OCI-LY1 (cell line): ENCODE data around the gene TAGLN3.

Source experiments
- H2AFZ ChIP-seq: fragments of 200-600 bp; sonication (generic), shearing (Covaris generic); 2 replicates; pipeline ENCODE4 v1.6.0; 2014; ENCODE audit warnings: antibody characterized with exemption, mild to moderate bottlenecking, low read length
- H3F3A ChIP-seq: fragments of 200-600 bp; sonication (generic), shearing (Covaris generic); 2 replicates; pipeline ENCODE4 v1.6.0; 2014; ENCODE audit warnings: mild to moderate bottlenecking, antibody characterized with exemption, low read length, moderate library complexity; ENCODE audit not compliant: insufficient read depth
- H3K27ac ChIP-seq: fragments of 200-600 bp; sonication (generic); 2 replicates; pipeline ENCODE4 v1.5.1; 2014; ENCODE audit warnings: low read length, mixed run types, mild to moderate bottlenecking, low read depth; ENCODE audit not compliant: poor library complexity, severe bottlenecking
- H3K27me3 ChIP-seq: fragments of 200-600 bp; sonication (generic); 2 replicates; pipeline ENCODE4 v1.6.0; 2014; ENCODE audit warnings: antibody characterized with exemption, mild to moderate bottlenecking, low read length, moderate library complexity; ENCODE audit not compliant: insufficient read depth
- H3K36me3 ChIP-seq: fragments of 200-600 bp; sonication (generic); 2 replicates; pipeline ENCODE4 v1.6.1; 2014; ENCODE audit warnings: mild to moderate bottlenecking, antibody characterized with exemption, low read length, moderate library complexity, mixed read lengths; ENCODE audit not compliant: insufficient read depth
- H3K4me1 ChIP-seq: fragments of 200-600 bp; sonication (generic); 2 replicates; pipeline ENCODE4 v1.5.1; 2014; ENCODE audit warnings: mild to moderate bottlenecking, low read length, moderate library complexity; ENCODE audit not compliant: insufficient read depth, severe bottlenecking
- H3K4me2 ChIP-seq: fragments of 200-600 bp; sonication (generic), shearing (Covaris generic); 2 replicates; pipeline ENCODE4 v1.6.1; 2014; ENCODE audit warnings: low read length
- H3K4me3 ChIP-seq: fragments of 200-600 bp; sonication (generic); 2 replicates; pipeline ENCODE4 v1.5.1; 2014; ENCODE audit warnings: low read length, low read depth, mild to moderate bottlenecking, mixed read lengths; ENCODE audit not compliant: poor library complexity, severe bottlenecking
- H3K79me2 ChIP-seq: fragments of 200-600 bp; shearing (Covaris generic); 2 replicates; pipeline ENCODE4 v1.6.1; 2016; ENCODE audit warnings: mixed run types, low read length, mixed read lengths; ENCODE audit not compliant: insufficient read depth
- H3K9ac ChIP-seq: fragments of 200-600 bp; sonication (generic), shearing (Covaris generic); 2 replicates; pipeline ENCODE4 v1.6.1; 2014; ENCODE audit warnings: mild to moderate bottlenecking, low read length, mixed read lengths
- H3K9me2 ChIP-seq: fragments of 200-600 bp; sonication (generic), shearing (Covaris generic); 2 replicates; pipeline ENCODE4 v1.6.1; 2014; ENCODE audit warnings: low read depth, mild to moderate bottlenecking, low read length, mixed read lengths
- H3K9me3 ChIP-seq: fragments of 200-600 bp; shearing (Covaris generic); 2 replicates; pipeline ENCODE4 v1.6.1; 2014; ENCODE audit warnings: low read length, mixed read lengths
- H4K20me1 ChIP-seq: fragments of 200-600 bp; sonication (generic), shearing (Covaris generic); 2 replicates; pipeline ENCODE4 v1.6.0; 2016; ENCODE audit warnings: mild to moderate bottlenecking, low read length; ENCODE audit not compliant: insufficient read depth
- EZH2 ChIP-seq: fragments of 200-600 bp; sonication (generic), shearing (Covaris generic); IDR thresholded peaks from 2 replicates; pipeline ENCODE4 v1.8.0; 2017; ENCODE audit warnings: borderline replicate concordance, mixed run types, mild to moderate bottlenecking, antibody characterized with exemption, low read length, moderate library complexity, mixed read lengths
- TF ChIP-seq, protein P1 (sequence below): fragments of 200-600 bp; sonication (generic), shearing (Covaris generic); IDR thresholded peaks from 2 replicates; pipeline ENCODE4 v1.5.1; 2017; ENCODE audit warnings: mild to moderate bottlenecking, antibody characterized with exemption, low read length, moderate library complexity, mixed read lengths

Gene TAGLN3

DNA sequence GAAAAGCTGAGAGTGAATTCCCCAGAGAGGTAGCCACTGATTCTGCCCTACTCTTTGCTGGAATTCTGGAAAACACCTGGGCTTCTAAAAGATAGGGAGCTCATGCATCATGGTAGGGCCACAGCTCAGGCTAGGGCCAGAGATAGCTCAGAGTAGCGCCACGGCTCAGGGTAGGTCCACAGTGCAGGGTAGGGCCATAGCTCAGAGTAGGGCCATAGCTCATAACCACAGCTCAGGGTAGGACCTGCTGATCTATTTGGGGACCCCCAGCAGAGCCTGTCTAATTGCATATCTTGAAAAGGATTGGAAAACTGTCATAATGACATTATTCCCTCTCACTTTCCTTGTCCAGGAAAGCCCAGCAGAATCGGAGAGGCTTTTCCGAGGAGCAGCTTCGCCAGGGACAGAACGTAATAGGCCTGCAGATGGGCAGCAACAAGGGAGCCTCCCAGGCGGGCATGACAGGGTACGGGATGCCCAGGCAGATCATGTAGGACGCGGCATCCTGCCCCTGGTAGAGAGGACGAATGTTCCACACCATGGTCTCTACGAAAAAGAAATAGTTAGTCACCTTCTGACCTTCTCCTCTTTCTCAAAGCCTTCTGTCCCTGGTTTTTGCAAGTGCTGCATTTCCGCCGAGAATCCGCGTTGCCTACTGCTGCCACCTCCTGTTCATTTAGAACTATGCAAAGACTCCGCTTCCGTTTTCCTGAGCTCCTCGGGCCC is 14.5 kb downstream of the TAGLN3 start:
- Histone ChIP-seq H3K27me3 (no peaks in the 10 kb centered on the region; the same call in 1 of the 2 replicates), H3K4me3 (no peak overlapping the region), H3K4me1 (peaks cover 4% of the 10 kb centered on the region), H3F3A (no peaks in the 10 kb centered on the region), H3K9me2 (no peaks in the 10 kb centered on the region), H3K27ac (no peak overlapping the region), H2AFZ (no peak overlapping the region), H3K36me3 (no peaks in the 10 kb centered on the region), H4K20me1 (no peaks in the 10 kb centered on the region), H3K4me2 (no peak overlapping the region), H3K79me2 (no peaks in the 10 kb centered on the region), H3K9ac (no peak overlapping the region), H3K9me3 (no peaks in the 10 kb centered on the region)
- no peak for TF ChIP-seq EZH2
- TF ChIP-seq, protein P1, sequence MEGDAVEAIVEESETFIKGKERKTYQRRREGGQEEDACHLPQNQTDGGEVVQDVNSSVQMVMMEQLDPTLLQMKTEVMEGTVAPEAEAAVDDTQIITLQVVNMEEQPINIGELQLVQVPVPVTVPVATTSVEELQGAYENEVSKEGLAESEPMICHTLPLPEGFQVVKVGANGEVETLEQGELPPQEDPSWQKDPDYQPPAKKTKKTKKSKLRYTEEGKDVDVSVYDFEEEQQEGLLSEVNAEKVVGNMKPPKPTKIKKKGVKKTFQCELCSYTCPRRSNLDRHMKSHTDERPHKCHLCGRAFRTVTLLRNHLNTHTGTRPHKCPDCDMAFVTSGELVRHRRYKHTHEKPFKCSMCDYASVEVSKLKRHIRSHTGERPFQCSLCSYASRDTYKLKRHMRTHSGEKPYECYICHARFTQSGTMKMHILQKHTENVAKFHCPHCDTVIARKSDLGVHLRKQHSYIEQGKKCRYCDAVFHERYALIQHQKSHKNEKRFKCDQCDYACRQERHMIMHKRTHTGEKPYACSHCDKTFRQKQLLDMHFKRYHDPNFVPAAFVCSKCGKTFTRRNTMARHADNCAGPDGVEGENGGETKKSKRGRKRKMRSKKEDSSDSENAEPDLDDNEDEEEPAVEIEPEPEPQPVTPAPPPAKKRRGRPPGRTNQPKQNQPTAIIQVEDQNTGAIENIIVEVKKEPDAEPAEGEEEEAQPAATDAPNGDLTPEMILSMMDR = peak; percentile 73

DNA sequence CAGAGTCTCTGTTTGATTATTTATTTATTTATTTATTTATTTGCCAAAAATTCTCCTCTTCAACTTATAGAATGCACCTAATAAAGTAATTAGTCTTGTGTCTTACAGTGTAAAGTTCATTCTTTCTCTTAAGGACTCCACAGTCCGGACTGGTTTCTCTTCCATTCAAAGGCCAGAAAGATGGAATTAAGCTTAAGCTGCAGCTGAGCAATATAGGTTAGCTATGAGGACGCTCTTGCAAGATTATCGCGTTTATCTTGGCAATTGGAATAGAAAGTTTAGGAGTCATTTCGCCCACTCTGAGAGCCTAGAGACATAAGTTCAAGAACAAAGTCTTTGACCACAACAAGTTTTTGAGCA is 15.0 kb downstream of the TAGLN3 start:
- Histone ChIP-seq H3K36me3 (no peaks in the 10 kb centered on the region), H3K4me1 (peaks cover 4% of the 10 kb centered on the region), H3K4me3 (no peak overlapping the region), H3K27me3 (no peaks in the 10 kb centered on the region; the same call in 1 of the 2 replicates), H3K9me3 (no peaks in the 10 kb centered on the region), H3K4me2 (no peak overlapping the region), H2AFZ (no peak overlapping the region), H3F3A (no peaks in the 10 kb centered on the region), H4K20me1 (no peaks in the 10 kb centered on the region), H3K9me2 (no peaks in the 10 kb centered on the region), H3K27ac (no peak overlapping the region), H3K79me2 (no peaks in the 10 kb centered on the region), H3K9ac (no peak overlapping the region)
- TF ChIP-seq, protein P1 = no peak
- TF ChIP-seq EZH2 = no peak

DNA sequence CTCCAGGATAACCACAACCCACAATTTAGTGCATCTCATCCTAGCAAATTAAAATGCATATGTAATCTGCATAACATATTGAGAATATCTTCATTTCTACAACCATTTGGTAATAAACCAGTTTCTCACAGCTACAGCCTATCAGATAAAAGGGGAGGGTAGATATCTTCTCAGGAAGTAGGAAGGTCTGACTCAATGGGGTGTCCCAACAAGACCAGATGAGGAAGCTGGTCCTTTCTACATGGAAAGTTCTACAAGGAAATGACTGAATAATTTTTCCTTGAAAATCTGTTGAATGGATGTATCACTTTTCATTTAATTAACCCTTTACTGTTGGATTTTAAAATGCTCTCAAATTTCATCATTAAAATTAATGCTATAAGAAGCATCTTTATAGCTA is 18.4 kb downstream of the TAGLN3 start:
- Histone ChIP-seq H3K79me2 (no peaks in the 10 kb centered on the region), H2AFZ (no peak overlapping the region), H3K36me3 (no peaks in the 10 kb centered on the region)

More for the DNA sequence above, 18.4 kb downstream of the TAGLN3 start:
- H3K9me3 ChIP-seq = no peaks in the 10 kb centered on the region
- H3K4me3 ChIP-seq = no peak overlapping the region
- no peaks in the 10 kb centered on the region for H3K9me2 ChIP-seq
- peaks cover 4% of the 10 kb centered on the region for H3K4me1 ChIP-seq
- no peaks in the 10 kb centered on the region for H3F3A ChIP-seq
- TF ChIP-seq, protein P1 = no peak
- TF ChIP-seq EZH2 = no peak
- H3K9ac ChIP-seq = no peak overlapping the region
- no peaks in the 10 kb centered on the region for H4K20me1 ChIP-seq
- H3K27ac ChIP-seq = no peak overlapping the region
- H3K27me3 ChIP-seq = no peaks in the 10 kb centered on the region
- H3K4me2 ChIP-seq = no peak overlapping the region
